ENCODE data around the gene AHRR. TPM values are rescaled to one million over a fixed set of nuclear protein-coding genes. Genes with fewer than 3 reads are reported as not detected.
A peak's percentile ranks its signal among the peaks of the same experiment; 100 is the strongest.

AHRR gene
- total RNA-seq, 2 donors from 2014 or later, result 1.9 to 2.1 TPM

GRCh38 chr5:376799-377325, 55.3 kb downstream of the AHRR start:
- DNase-seq, result peak; percentile 7
- H3K9me3 ChIP-seq, result no peaks in the 10 kb centered on the region
- H3K9ac ChIP-seq (ENCODE audit: low read depth in 2 of 2, low read length in 2 of 2), result no peak overlapping the region
- intact Hi-C loops (cut with DNase I), result no loop called here
- H3K27me3 ChIP-seq, result peaks cover 8% of the 10 kb centered on the region
- no peaks in the 10 kb centered on the region for H3K4me1 ChIP-seq
- H3K36me3 ChIP-seq, result no peaks in the 10 kb centered on the region
- H3K4me3 ChIP-seq, result no peak overlapping the region
- no peak overlapping the region for H3K27ac ChIP-seq
- TF ChIP-seq, protein P1, sequence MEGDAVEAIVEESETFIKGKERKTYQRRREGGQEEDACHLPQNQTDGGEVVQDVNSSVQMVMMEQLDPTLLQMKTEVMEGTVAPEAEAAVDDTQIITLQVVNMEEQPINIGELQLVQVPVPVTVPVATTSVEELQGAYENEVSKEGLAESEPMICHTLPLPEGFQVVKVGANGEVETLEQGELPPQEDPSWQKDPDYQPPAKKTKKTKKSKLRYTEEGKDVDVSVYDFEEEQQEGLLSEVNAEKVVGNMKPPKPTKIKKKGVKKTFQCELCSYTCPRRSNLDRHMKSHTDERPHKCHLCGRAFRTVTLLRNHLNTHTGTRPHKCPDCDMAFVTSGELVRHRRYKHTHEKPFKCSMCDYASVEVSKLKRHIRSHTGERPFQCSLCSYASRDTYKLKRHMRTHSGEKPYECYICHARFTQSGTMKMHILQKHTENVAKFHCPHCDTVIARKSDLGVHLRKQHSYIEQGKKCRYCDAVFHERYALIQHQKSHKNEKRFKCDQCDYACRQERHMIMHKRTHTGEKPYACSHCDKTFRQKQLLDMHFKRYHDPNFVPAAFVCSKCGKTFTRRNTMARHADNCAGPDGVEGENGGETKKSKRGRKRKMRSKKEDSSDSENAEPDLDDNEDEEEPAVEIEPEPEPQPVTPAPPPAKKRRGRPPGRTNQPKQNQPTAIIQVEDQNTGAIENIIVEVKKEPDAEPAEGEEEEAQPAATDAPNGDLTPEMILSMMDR (IDR thresholded peaks at IDR 0.05), result no peak

GRCh38 chr5:377326-377981, 55.9 kb downstream of the AHRR start:
- intact Hi-C loops (cut with DNase I), result no loop called here
- TF ChIP-seq, protein P1 (IDR thresholded peaks at IDR 0.05), result no peak
- peak; percentile 14 for DNase-seq

GRCh38 chr5:378301-378891, 56.9 kb downstream of the AHRR start:
- H3K4me3 ChIP-seq, result no peak overlapping the region
- H3K4me1 ChIP-seq, result no peaks in the 10 kb centered on the region
- no peaks in the 10 kb centered on the region for H3K36me3 ChIP-seq
- no peak overlapping the region for H3K9ac ChIP-seq (ENCODE audit: low read depth in 2 of 2, low read length in 2 of 2)
- H3K27ac ChIP-seq, result no peak overlapping the region
- H3K9me3 ChIP-seq, result no peaks in the 10 kb centered on the region
- intact Hi-C loops (cut with DNase I), result no loop called here
- DNase-seq, result peak; percentile 2
- peaks cover 8% of the 10 kb centered on the region for H3K27me3 ChIP-seq
- TF ChIP-seq, protein P1 (IDR thresholded peaks at IDR 0.05), result no peak

More at GRCh38 chr5:377326-377981, 55.9 kb downstream of the AHRR start:
- H3K4me3 ChIP-seq, result no peak overlapping the region
- H3K36me3 ChIP-seq, result no peaks in the 10 kb centered on the region
- no peaks in the 10 kb centered on the region for H3K9me3 ChIP-seq
- no peak overlapping the region for H3K9ac ChIP-seq (ENCODE audit: low read depth in 2 of 2, low read length in 2 of 2)
- H3K27me3 ChIP-seq, result peaks cover 8% of the 10 kb centered on the region
- H3K4me1 ChIP-seq, result no peaks in the 10 kb centered on the region
- H3K27ac ChIP-seq, result no peak overlapping the region

- no peaks in the 10 kb centered on the region for H3K4me1 ChIP-seq
- H3K36me3 ChIP-seq, result no peaks in the 10 kb centered on the region
- peak overlapping the region in 1 of 2 donors; percentile 2 for H3K9ac ChIP-seq (ENCODE audit: low read depth in 2 of 2, low read length in 2 of 2)
- peaks cover 4% of the 10 kb centered on the region for H3K27me3 ChIP-seq
- no peak overlapping the region for H3K27ac ChIP-seq
- intact Hi-C loops (cut with DNase I), result no loop called here
- DNase-seq, result peak; percentile 5
- TF ChIP-seq, protein P1 (IDR thresholded peaks at IDR 0.05), result no peak
- no peaks in the 10 kb centered on the region for H3K9me3 ChIP-seq
- no peak overlapping the region for H3K4me3 ChIP-seq
Observed at GRCh38 chr5:378976-379742, 57.6 kb downstream of the AHRR start.

GRCh38 chr5:380701-381309, 59.3 kb downstream of the AHRR start:
- peak; percentile 15 for DNase-seq
- intact Hi-C loops (cut with DNase I), result no loop called here
- no peak overlapping the region for H3K27ac ChIP-seq

More at GRCh38 chr5:380701-381309, 59.3 kb downstream of the AHRR start:
- TF ChIP-seq, protein P1 (IDR thresholded peaks at IDR 0.05), result no peak
- Histone ChIP-seq H3K4me3 (no peak overlapping the region), H3K27me3 (no peaks in the 10 kb centered on the region), H3K9me3 (no peaks in the 10 kb centered on the region), H3K4me1 (no peaks in the 10 kb centered on the region), H3K9ac (ENCODE audit: low read depth in 2 of 2, low read length in 2 of 2) (no peak overlapping the region), H3K36me3 (no peaks in the 10 kb centered on the region)

Data from colonic mucosa (tissue), 4 donors.